ENCODE measurements around the gene GPR156. TPM values are rescaled to one million over a fixed set of nuclear protein-coding genes. Genes with fewer than 3 reads are reported as not detected.

Gene GPR156
- total RNA-seq, 1 donor from 2014 or later, result 1.4 TPM

DNA sequence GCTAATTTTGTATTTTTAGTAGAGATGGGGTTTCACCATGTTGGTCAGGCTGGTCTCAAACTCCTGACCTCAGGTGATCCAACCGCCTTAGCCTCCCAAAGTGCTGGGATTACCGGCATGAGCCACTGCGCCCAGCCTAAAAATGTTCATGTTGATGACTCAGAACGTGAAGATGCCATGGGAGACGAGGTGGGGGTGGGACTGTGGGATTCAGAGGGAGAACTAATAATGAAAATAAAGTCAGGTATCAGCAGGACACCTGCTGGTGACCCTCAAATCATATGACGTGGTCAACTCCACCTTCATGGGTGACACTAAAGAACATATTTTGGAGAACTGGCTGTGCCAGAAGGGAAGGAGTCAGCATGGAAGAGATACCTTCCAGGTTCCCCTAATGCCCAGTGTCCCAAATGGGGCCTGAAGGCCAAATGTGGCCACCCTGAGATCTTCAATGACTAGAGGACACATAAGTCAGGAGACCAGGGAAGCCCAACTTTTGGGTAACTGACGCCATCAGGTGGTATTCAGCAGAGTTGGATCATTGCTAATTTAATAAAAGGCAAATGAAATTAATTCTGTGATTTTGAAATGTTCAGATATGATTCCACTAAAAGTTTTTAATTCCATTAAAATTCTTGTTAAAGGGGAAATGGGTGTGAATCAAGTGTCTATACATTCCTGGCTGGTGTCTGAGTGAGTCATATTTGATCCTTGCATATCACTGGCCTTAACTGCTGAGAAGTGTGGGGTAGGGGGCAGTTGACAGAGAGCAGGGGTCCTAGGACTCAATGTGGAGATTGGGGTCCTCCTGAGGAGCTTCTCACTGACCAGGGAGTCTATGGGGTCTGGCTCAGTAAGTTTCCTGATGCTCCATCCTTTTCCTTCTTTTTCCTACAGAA, 102.2 kb downstream of the GPR156 start:
- DNase-seq (ENCODE audit: low read depth), result no peak
- TF ChIP-seq, protein P1, sequence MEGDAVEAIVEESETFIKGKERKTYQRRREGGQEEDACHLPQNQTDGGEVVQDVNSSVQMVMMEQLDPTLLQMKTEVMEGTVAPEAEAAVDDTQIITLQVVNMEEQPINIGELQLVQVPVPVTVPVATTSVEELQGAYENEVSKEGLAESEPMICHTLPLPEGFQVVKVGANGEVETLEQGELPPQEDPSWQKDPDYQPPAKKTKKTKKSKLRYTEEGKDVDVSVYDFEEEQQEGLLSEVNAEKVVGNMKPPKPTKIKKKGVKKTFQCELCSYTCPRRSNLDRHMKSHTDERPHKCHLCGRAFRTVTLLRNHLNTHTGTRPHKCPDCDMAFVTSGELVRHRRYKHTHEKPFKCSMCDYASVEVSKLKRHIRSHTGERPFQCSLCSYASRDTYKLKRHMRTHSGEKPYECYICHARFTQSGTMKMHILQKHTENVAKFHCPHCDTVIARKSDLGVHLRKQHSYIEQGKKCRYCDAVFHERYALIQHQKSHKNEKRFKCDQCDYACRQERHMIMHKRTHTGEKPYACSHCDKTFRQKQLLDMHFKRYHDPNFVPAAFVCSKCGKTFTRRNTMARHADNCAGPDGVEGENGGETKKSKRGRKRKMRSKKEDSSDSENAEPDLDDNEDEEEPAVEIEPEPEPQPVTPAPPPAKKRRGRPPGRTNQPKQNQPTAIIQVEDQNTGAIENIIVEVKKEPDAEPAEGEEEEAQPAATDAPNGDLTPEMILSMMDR (conservative IDR thresholded peaks at IDR 0.05; ENCODE audit: low read depth, low read length), result peak; percentile 57

DNA sequence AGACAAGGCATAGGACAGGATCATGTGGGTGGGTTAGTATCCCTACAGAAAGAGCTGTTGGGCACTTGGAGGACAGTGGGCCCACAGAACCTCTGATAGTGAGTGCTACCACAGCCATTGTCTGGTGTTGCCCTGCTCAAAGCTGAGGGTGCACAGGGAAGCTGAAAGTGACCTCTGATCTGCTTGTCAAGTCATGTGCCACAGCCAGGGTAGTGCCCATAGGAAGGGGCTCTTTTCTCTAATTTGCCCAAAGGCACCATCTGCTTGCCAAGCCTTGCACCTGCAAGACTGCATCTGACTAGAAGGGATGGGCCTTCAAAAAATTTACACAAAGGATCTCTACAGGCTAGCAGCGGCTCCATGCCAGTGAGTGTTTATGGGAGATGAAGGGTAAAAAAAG, 103.4 kb downstream of the GPR156 start:
- no peak for DNase-seq (ENCODE audit: low read depth)
- no peak overlapping the region for H3K4me3 ChIP-seq (ENCODE audit: low read depth, low read length)
- TF ChIP-seq, protein P1 (conservative IDR thresholded peaks at IDR 0.05; ENCODE audit: low read depth, low read length), result peak; percentile 53

More for the DNA sequence above, 102.2 kb downstream of the GPR156 start:
- H3K4me3 ChIP-seq (ENCODE audit: low read depth, low read length), result no peak overlapping the region

DNA sequence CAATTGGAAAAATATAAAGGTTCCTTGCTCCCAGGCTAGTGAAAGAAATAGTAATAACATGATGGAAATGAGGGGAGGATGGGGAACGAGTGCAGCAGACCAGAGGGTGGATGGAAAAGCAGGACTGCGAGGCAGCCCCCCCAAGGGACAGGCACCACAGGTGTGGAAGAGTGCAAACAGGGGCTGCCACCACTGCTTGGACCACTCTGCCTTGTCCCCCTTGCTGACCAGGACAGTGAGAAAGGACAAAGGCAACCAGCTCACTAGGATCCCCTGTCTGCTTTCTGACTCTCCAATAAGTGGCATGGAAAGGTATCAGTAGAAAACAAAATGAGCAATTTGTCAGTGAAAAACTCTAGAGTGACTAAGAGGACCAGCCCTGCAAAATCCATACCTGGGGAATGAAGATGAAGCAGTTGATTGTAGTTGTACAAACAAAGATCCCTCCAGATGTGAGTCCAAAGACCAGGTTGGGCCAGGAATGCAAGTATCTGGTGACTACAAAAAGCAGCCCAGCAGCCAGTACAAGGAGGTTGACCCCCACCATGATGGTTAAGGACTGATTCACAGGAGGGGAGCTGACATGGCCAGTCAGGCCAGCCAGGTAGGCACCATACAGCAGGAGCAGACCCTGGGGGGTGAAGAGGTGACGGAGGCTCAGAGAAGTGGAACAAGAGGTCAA, 104.2 kb downstream of the GPR156 start:
- TF ChIP-seq, protein P1 (conservative IDR thresholded peaks at IDR 0.05; ENCODE audit: low read depth, low read length), result no peak
- H3K4me3 ChIP-seq (ENCODE audit: low read depth, low read length), result no peak overlapping the region
- DNase-seq (ENCODE audit: low read depth), result no peak

DNA sequence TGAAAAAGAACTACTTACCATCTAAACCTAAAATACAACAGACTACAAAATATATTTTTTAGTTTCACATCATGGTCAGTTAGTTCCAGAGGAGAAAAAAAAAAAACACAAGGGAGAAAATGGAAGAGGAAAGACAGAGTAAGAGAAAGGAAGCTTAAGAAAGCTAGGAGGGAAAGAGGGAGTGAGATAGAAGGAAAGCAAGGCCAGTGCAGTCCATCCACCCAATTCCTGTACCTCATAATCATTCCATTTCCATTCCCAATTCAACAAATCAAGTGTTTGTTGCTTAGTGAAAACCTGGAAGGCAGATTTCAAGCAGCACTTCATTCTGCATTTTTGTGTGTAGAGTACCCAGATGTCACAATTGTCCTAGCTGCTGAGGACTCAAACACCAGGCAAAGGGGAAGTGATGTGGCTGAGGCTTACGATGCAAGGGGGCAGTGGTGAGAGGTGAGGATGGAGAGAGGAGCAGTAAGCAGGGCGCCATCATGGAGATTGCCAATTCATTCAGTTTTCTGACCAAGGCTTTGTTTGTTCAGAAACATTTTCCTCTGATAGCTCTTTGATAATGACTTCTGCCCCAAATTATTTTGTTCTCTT, 107.2 kb downstream of the GPR156 start:
- DNase-seq (ENCODE audit: low read depth), result no peak
- TF ChIP-seq, protein P1 (conservative IDR thresholded peaks at IDR 0.05; ENCODE audit: low read depth, low read length), result no peak
- H3K4me3 ChIP-seq (ENCODE audit: low read depth, low read length), result no peak overlapping the region

DNA sequence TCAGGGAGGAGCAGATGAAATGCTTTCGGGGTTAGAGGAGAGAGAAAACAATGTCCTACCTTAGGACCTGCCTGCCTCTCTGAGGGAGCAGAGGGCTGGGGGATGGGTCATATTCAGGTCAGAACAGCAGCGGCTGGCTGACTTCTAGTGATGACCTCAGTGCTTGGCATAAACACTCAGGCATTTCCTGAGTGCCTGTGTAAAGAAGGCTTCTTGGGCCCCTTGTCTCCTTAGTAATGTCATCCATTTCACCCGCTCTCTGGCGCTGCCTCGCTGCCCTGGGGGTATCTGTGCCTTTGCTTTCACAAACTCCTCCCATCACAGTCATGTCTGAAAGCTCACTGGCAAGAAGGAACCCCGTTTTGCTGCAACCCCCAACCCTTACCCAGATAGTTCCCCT, 107.9 kb downstream of the GPR156 start:
- TF ChIP-seq, protein P1 (conservative IDR thresholded peaks at IDR 0.05; ENCODE audit: low read depth, low read length), result no peak
- peak; percentile 77 for DNase-seq (ENCODE audit: low read depth)
- H3K4me3 ChIP-seq (ENCODE audit: low read depth, low read length), result no peak overlapping the region

DNA sequence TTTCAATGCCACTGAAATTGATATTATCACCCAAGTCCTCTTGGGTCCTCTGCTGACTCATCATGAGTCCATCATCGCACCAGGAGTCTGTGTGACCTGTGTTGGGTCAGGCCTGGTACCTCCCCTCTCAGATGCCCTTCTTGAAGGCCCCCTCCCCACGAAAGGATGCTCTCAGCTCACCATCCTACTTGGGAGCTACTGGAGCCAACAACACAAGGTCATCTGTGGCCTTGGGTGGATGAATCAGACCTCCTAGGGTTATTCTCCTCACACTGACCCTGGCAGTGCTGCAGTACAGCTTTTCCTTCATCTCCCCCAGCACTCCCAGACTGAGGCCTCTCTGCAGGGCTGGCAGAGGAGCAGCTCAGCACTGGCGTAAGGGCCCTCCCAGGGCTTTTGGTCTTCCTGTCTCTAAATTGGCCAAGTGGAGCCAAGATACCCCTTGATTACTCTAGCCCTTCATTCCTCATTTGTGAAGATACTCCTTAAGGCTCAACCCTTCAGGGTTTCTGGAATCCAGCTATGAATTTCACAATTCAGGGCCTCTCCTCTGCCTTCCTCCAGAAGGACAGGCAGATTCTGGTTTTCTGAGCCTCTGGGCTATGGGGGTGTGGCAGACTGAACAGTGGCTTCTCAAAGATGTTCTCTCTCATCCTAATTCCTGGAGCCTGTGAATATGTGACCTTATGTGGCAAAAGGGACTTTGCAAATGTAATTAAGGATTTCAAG, 110.0 kb downstream of the GPR156 start:
- DNase-seq (ENCODE audit: low read depth), result no peak
- TF ChIP-seq, protein P1 (conservative IDR thresholded peaks at IDR 0.05; ENCODE audit: low read depth, low read length), result no peak
- H3K4me3 ChIP-seq (ENCODE audit: low read depth, low read length), result no peak overlapping the region

Data from epithelial cell of proximal tubule (primary cell).